Glomerular visceral epithelial cell (primary cell): ENCODE results near the gene GDPD1.
"Not testable (repeated sequence)": the region's sequence is repeated elsewhere in the genome, so short reads cannot be mapped to it uniquely, and the experiment has no call there.

ENCODE experiments used
- DNase-seq: peaks from one replicate; pipeline ENCODE4 v3.0.0-alpha.2; 2016; ENCODE audit errors: extremely low spot score

GDPD1 gene

DNA sequence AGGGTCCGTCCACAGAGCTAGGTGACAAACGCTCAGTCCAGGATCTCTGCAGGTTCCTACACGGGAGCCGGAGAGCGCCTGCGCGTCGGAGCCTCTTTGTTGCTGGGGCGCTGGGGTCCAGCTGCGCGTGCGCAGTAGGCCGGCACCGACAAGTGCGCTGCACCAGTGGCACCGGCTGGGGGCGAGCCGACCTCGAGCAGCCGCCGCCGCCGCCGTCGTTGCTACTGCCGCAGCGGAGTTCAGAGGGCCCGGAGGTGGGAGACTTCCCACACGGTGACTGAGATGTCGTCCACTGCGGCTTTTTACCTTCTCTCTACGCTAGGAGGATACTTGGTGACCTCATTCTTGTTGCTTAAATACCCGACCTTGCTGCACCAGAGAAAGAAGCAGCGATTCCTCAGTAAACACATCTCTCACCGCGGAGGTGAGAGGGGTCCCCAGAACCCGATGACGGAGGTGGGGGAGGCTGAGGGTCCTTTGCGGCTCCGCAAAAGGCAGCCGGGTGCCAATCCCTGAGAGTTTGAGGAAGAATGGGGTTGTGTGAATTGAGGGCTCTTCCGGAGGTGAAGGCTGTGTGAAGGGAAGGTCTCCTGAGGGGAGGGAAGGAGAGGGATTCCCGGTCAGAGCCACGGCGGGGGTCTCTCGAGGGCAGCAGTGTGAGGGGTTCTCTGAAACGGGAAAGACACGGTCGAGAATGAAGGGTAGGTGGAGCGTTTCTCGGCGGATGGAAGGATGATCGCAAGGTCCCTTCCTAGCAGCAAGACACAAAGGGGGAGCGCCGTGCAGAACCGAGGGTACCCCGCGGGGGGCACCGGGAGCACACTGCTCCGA is at the start of gene GDPD1:
Gene GDPD1 (plus strand): TSS at position 184 of the 831 bp plus-strand sequence. CDS start 99 bp downstream, at position 283.
- DNase-seq: peak; percentile 98

- DNase-seq: no peak
Measured at GRCh38 chr17:59172436-59173004, 47.8 kb upstream of the GDPD1 start.

GRCh38 chr17:59174671-59175070 is 45.6 kb upstream of the GDPD1 start:
- DNase-seq: no peak

DNA sequence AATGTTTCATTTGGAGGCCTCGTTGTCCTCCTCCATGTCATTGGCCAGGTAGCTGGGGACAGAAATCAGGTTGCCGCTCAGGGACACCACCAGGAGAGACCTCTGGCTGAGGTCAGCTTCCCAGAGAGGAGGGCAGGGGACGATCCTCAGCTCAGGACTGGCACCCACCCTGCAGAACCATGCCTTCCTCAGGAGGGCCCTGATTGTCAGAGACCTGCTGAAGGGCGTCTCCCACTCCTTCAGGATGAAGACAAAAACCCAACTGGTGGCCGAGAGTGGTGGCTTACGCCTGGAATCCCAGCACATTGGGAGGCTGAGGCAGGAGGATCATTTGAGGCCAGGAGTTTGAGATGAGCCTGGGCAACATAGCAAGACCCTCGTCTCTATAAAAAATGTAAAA is 45.2 kb upstream of the GDPD1 start:
- DNase-seq: no peak

DNA sequence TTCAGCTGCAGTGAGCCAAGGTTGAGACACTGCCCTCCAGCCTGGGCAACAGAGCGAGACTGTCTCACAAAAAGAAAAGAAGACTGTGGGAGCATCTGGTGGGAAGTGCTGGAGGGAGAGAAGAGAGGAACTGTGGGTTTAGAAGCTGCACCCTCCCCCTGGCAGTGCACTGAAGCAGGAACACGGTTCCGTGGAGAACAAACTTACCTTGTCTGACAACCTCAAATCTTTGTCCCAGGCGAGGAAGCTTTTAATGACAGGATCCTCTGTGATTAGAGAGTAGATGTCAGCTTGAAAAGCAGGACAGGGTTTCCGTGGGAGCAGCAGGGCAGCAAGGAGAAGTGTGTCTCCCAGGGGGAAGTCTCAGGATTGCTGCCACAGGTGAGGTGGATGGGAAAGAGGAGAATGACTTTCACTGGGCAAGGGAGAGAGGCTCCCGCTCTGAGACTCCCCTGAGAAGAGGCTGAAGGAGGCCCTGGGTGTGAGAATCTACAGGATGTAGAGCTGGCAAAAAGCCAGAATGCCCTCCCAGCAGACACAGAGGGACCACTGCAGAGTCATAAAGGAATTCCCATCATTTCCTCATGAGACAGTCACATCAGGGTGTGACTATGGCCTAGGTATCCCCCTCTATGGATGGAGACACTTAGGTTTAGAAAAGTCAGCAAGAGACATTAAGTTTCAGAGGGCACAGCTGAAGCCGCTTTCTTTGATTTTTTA is 41.9 kb upstream of the GDPD1 start:
- DNase-seq: peak; percentile 37

GRCh38 chr17:59179601-59180000 is 40.7 kb upstream of the GDPD1 start:
- DNase-seq: not testable (repeated sequence)

- no peak for DNase-seq
Measured at GRCh38 chr17:59180626-59181025, 39.7 kb upstream of the GDPD1 start.

GRCh38 chr17:59181481-59181880 is 38.8 kb upstream of the GDPD1 start:
- DNase-seq: no peak

GRCh38 chr17:59185997-59186396 is 34.3 kb upstream of the GDPD1 start:
- DNase-seq: no peak

GRCh38 chr17:59186850-59187249 is 33.5 kb upstream of the GDPD1 start:
- no peak for DNase-seq

DNA sequence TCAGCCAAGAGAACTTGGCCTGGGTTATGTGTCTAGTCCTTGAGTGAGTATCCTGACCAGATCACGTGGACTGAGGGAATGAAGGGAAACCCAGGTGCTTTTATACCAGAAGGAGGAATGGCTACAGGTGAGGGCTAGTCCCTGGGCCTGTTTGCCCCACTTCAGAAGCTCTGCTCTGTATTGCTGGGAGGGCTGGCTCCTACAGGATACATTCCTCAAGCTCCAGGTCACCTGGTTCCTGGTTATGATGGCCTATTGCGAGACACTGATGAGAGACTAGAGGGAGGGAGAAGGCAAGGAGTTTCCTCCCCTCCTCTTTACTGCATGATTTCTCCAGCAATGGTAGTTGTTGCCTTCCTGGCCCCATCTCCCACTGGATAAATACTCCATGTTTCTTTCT is 29.5 kb upstream of the GDPD1 start:
- DNase-seq: no peak

GRCh38 chr17:59193336-59193862 is 26.9 kb upstream of the GDPD1 start:
- no peak for DNase-seq

DNA sequence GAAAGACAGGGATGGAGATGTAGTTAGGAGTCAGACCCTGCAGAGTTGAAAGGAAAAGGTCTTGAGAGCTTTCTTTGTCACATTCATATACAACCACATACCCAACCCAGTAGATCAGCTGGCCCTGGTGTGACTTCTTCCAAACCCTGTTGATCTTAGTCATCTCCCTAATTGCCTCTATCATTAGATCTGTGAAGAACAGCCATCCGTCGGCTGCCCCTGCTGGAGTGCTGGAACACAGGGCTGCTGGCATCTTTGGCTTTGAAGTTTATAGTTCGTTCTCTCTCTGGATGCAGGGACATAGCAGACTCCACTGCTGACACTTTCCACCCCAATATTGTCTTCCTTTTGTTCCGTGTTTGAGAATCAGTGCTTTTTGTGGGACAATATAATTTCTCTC is 20.9 kb upstream of the GDPD1 start:
- no peak for DNase-seq

GRCh38 chr17:59202320-59202719 is 18.0 kb upstream of the GDPD1 start:
- no peak for DNase-seq

DNA sequence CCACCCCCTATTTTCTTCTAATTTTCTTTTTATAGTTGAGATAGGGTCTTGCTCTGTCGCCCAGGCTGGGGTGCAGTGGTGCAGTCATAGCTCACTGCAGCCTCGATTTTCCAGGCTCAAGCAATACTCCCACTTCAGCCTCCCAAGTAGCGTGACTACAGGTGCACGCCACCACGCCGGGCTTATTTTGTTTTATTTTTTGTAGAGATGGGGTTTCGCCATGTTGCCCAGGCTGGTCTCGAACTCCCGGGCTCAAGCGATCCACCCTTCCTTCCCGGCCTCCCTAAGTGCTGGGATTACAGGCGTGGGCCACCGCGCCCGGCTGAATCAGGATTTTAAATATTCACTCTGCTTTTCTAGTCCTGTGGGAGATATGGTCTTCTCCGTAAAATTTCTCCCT is 941 bp upstream of the GDPD1 start:
- no peak for DNase-seq

- no peak for DNase-seq
Measured at GRCh38 chr17:59219992-59220327, 351 bp upstream of the GDPD1 start.

GRCh38 chr17:59221159-59221847 is 992 bp downstream of the GDPD1 start:
- DNase-seq: no peak

- DNase-seq: no peak
Measured at GRCh38 chr17:59223813-59224212, 3.5 kb downstream of the GDPD1 start.

DNA sequence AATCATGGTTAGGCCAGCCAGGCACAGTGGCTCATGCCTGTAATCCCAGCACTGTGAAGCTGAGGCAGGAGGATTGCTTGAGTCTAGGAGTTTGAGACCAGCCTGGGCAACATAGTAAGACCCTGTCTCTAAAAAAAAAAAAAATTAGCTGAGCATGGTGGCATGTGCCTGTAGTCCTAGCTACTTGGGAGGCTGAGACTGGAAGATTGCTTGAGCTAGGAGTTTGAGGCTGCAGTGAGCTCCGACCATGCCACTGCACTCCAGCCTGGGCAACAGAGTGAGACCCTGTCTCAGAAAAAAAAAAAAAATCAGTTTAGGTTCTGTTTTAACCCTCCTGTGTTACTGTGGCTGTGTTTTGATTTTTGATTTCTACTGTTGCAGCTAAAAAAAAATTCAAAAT is 8.3 kb downstream of the GDPD1 start:
- DNase-seq: not testable (repeated sequence)

- DNase-seq: no peak
Measured at GRCh38 chr17:59230764-59231163, 10.5 kb downstream of the GDPD1 start.

DNA sequence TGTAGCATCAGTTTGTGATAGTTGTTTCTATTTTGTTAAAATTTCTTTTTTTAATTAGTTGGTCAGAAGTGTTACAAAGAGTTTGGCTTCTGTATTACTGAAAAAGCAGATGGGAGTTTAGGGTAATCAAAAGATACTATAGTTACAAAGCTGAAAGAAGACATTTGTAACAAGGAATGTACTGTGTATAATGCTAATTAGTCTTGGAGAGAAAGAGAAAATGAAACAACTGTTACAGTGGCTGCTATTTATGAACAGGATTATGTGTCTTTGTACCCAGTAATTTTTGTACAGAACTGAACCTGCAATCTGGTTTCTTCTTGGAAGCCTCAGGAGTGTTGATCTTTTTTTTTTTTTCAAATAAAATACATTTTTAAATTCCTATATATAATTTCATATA is 14.3 kb downstream of the GDPD1 start:
- no peak for DNase-seq

DNA sequence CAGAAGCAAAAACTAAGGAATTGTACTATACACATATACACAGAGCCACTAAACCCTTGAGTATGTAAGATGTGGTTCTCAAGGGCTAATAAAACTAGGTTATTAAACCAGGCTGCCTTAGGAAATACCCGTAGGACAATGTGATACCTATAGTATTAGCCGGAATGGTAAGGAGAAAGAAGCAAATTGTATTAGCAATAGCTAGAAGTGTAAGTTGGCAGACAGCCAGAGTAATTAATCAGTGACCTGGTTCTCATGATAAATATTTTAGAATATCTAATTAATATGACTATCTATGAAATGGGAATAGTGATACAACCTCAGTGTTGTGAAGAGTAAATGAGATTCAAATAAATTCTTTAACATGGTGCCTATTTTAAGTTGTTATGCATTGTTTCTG is 18.6 kb downstream of the GDPD1 start:
- no peak for DNase-seq
